ENCODE data around the gene APCDD1L.

GRCh38 chr20:58434326-58434725, 80.9 kb downstream of the APCDD1L start:
- TF ChIP-seq POLR2AphosphoS5 (IDR thresholded peaks at IDR 0.05; ENCODE audit: low read depth, low read length), result no peak
- no peak for TF ChIP-seq POLR2A (IDR thresholded peaks at IDR 0.05; ENCODE audit: low read depth, low read length)

All from GM12892 (cell line).